ENCODE measurements around the gene CSTF1.
"Not testable (repeated sequence)": the region's sequence is repeated elsewhere in the genome, so short reads cannot be mapped to it uniquely, and the experiment has no call there.

Gene CSTF1

DNA sequence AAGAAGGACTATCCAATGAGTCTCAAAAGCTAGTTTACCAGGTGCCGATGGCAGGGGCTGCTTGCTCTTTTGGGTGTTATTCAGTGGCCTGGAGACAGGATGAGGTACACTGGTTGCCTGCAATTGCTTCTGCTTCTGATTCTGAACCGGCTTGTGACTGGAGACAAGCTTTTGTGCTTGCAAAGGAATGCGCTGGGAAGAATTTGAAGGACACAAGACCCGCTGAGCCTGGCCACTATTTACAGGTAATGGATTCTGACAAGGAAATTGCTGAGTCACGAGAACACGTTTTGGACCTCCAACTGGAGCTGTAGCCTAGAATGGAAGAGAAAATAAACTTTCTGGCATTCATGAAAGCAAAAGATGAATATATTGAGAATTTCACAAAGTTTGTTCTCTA is 6.2 kb upstream of the CSTF1 start:
- in situ Hi-C loops (cut with MboI; ENCODE audit: low sequenced_read_pairs, unreplicated experiment), result no loop called here
- TF ChIP-seq, protein P1, sequence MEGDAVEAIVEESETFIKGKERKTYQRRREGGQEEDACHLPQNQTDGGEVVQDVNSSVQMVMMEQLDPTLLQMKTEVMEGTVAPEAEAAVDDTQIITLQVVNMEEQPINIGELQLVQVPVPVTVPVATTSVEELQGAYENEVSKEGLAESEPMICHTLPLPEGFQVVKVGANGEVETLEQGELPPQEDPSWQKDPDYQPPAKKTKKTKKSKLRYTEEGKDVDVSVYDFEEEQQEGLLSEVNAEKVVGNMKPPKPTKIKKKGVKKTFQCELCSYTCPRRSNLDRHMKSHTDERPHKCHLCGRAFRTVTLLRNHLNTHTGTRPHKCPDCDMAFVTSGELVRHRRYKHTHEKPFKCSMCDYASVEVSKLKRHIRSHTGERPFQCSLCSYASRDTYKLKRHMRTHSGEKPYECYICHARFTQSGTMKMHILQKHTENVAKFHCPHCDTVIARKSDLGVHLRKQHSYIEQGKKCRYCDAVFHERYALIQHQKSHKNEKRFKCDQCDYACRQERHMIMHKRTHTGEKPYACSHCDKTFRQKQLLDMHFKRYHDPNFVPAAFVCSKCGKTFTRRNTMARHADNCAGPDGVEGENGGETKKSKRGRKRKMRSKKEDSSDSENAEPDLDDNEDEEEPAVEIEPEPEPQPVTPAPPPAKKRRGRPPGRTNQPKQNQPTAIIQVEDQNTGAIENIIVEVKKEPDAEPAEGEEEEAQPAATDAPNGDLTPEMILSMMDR (IDR thresholded peaks at IDR 0.05; ENCODE audit: borderline replicate concordance, control extremely low read depth, extremely low read depth, insufficient read depth, missing control alignments), result no peak
- no peak for DNase-seq (ENCODE audit: low spot score)

DNA sequence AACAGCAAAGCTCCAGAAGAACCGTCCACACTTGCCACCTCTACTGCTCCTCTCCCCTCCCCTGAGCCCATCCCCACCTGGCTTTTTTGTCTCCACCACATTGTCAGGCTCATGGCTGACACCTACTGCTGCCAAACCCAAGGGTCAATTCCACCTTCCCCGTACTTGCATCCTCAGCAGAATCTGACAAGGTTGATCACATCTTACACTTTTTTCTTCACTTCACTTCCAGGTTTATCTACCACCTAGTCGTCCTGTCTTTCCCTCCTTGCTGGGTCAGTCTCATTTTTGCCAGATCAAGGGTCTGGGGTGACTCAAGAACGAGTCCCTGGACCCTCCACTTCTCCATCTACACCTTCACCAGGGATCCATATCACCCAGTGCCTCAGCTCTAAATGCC is 3.6 kb upstream of the CSTF1 start:
- TF ChIP-seq, protein P1 (IDR thresholded peaks at IDR 0.05; ENCODE audit: borderline replicate concordance, control extremely low read depth, extremely low read depth, insufficient read depth, missing control alignments), result no peak
- no peak for DNase-seq (ENCODE audit: low spot score)
- in situ Hi-C loops (cut with MboI; ENCODE audit: low sequenced_read_pairs, unreplicated experiment), result no loop called here

DNA sequence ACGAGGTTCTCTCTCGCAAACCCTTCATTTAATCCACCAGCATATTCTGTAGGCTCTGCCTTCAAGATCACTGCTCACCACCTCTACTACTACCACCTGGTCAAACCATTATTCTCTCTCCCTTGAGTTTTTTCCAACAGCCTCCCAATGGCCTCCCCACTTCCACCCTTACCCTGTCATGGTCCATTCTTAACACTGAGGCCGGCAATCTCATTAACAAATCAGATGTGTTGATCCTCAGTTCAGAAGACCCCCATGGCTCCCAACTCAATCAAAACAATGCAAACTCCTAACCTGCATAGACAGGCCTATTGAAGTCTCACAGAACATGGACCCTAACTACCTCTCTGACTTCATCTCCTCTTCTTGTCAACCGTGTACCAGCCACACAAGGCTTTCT is 2.6 kb upstream of the CSTF1 start:
- in situ Hi-C loops (cut with MboI; ENCODE audit: low sequenced_read_pairs, unreplicated experiment), result no loop called here
- TF ChIP-seq, protein P1 (IDR thresholded peaks at IDR 0.05; ENCODE audit: borderline replicate concordance, control extremely low read depth, extremely low read depth, insufficient read depth, missing control alignments), result no peak
- no peak for DNase-seq (ENCODE audit: low spot score)

DNA sequence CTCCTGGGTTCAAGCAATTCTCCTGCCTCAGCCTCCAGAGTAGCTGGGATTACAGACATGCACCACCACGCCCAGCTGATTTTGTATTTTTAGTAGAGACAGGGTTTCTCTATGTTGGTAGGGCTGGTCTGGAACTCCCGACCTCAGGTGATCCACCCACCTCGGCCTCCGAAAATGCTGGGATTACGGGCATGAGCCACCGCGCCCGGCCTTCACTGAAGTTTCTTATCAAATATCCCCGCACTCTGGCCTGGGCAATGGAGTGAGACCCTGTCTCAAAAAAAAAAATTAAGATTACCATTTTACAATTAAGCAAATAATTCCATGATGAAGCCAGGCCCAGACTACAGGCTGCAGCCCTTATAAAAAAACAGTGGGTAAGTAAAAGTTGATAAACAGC is 2.0 kb upstream of the CSTF1 start:
- in situ Hi-C loops (cut with MboI; ENCODE audit: low sequenced_read_pairs, unreplicated experiment); DNase-seq (ENCODE audit: low spot score): not testable (repeated sequence)

DNA sequence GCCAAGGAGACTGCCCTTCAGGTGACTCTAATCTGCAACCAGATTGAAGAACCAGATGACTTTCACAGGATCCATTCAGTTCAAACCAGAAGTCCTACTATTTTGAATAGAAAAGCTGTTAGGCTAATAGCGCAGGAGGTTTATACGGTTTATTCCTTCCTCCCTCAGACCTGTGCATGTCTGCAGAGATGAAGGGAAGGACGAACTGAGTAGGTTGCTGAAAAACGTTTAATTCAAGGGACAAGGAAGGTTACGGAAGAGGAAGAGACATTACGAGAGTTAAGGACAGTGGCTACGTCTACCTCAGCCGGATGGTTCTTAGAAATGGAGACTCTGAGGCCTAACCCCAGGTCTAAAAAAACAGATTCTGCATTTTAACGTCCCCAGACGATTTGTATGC is 1.4 kb upstream of the CSTF1 start:
- in situ Hi-C loops (cut with MboI; ENCODE audit: low sequenced_read_pairs, unreplicated experiment), result no loop called here
- TF ChIP-seq, protein P1 (IDR thresholded peaks at IDR 0.05; ENCODE audit: borderline replicate concordance, control extremely low read depth, extremely low read depth, insufficient read depth, missing control alignments), result no peak
- DNase-seq (ENCODE audit: low spot score), result no peak

DNA sequence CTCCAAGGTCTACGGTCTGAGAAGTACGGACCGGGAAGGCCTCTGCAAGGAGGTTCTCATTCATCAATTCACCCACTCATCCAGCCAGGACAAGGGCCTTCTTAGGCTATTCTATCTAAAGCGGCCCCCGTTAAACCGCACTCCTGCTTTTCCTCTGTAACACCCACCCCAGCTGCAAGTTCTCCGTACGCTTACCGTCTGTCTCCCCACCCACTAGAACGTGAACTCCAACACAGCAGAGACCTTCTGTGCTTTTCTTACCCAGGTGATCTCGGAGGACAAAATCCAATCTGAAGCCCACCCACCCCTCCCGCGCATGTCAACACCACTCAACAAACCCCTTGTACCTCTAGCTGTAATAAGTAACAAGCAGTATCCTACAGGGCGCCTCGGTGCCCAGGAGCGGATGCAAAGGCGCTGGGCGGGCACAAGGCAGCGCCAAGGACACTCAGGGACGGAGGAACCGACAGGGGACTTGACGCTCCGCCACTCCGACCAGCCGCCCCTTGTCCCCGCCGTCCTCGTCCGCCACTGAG is 781 bp upstream of the CSTF1 start:
- TF ChIP-seq, protein P1 (IDR thresholded peaks at IDR 0.05; ENCODE audit: borderline replicate concordance, control extremely low read depth, extremely low read depth, insufficient read depth, missing control alignments), result no peak
- no peak for DNase-seq (ENCODE audit: low spot score)
- in situ Hi-C loops (cut with MboI; ENCODE audit: low sequenced_read_pairs, unreplicated experiment), result no loop called here

DNA sequence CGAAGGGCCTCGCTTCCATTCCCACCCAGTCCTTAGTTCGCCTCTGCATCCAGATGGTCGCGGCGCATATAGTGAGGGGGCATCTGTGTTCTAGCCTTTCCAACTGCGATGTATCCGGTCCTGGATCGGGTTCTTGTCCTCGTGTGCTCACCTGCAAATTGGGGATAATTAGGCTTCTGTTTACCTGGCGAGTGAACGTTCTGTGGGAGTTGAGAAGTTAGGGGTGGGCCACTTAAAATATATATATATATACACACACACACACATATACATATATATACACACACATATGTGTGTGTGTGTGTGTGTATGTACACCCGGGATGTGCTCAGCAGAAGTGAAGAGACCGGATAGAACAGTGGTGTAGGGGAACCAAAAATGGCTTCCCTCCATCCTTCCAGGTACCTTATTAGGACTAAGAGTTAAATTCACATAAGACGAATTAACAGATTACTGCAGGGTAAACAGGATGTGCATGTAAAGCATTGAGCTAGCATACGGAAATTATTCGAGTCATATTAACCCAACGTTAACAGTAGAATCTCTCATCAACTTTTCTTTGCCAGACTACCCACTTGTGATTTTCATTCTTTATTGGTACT is 537 bp downstream of the CSTF1 start:
- TF ChIP-seq, protein P1 (IDR thresholded peaks at IDR 0.05; ENCODE audit: borderline replicate concordance, control extremely low read depth, extremely low read depth, insufficient read depth, missing control alignments), result no peak
- in situ Hi-C loops (cut with MboI; ENCODE audit: low sequenced_read_pairs, unreplicated experiment), result no loop called here
- DNase-seq (ENCODE audit: low spot score), result peak; percentile 48

Data from GM13976 (cell line).